K562 (cell line): ENCODE results near the gene SF3A2. TPM values are rescaled to one million over a fixed set of nuclear protein-coding genes. Genes with fewer than 3 reads are reported as not detected.

Experiments
- ATAC-seq: fragments of 200-7000 bp; cut with Tn5 transposase; 3 replicates; pipeline ENCODE4 v1.9.1; 2020; ENCODE audit warnings: moderate library complexity
- BruUV-seq: library from RNA; stranded (reverse); fragments of 400-500 nt; replicated peaks from 2 replicates; lab custom pipeline; 2021; lab: Mats Ljungman, UMichigan
- CTCF ChIA-PET: fragments of 300-600 bp; formaldehyde crosslinking; extraction: SDS; loops from one replicate; lab custom pipeline; 2021; ENCODE audit warnings: low intra/inter-chr PET ratio; lab: Yijun Ruan, JAX
- POLR2A ChIA-PET: fragments of 300-600, 350-650 bp; sonication (Branson Sonifier 250); formaldehyde crosslinking; extraction: SDS; loops from one replicate; lab custom pipeline; 2021; ENCODE audit warnings: antibody characterized with exemption, inconsistent platforms; lab: Yijun Ruan, JAX
- DNase-seq, 4 experiments: peaks; one replicate each; pipeline versions ENCODE4 v3.0.0 to v3.0.0-alpha.2; 2011 to 2018; ENCODE audit warnings: low spot score in 3 of 4, mixed read lengths in 3 of 4; ENCODE audit errors: extremely low read depth in 1 of 4
- FAIRE-seq: peaks from 2 replicates; lab custom pipeline; 2011; peaks lifted over from hg19 to GRCh38; lab: Jason Lieb, UNC
- H2AFZ ChIP-seq: 2 replicates; pipeline ENCODE4 v1.6.0; 2011; ENCODE audit warnings: low read depth, low read length, control low read depth, inconsistent platforms
- H3K27ac ChIP-seq: fragments of 200-600 bp; 3 replicates; pipeline ENCODE4 v1.8.0; 2011; ENCODE audit warnings: low read depth, mild to moderate bottlenecking, control low read depth, inconsistent platforms, low read length, moderate library complexity, mixed read lengths; ENCODE audit errors: extremely low read depth
- H3K27me3 ChIP-seq, 2 experiments: fragments of 300-600 bp in 1 of 2; 2 replicates in 1 of 2; 3 replicates in 1 of 2; pipeline versions ENCODE4 v1.6.0 to v1.8.0; 2011; ENCODE audit warnings: inconsistent platforms in 2 of 2, low read length in 2 of 2, mild to moderate bottlenecking in 1 of 2, mixed read lengths in 1 of 2, moderate library complexity in 1 of 2; ENCODE audit not compliant: control insufficient read depth in 2 of 2, insufficient read depth in 2 of 2
- H3K36me3 ChIP-seq: fragments of 300-600 bp; 3 replicates; pipeline ENCODE4 v1.8.0; 2011; ENCODE audit warnings: mild to moderate bottlenecking, low read length, inconsistent platforms; ENCODE audit not compliant: control insufficient read depth, insufficient read depth
- H3K4me1 ChIP-seq, 2 experiments: fragments of 200-600 bp in 1 of 2; replicated peaks in 1 of 2; 2 replicates in 1 of 2; 3 replicates in 1 of 2; pipeline versions ENCODE4 v1.5.1 to v1.8.0; 2011; ENCODE audit warnings: inconsistent platforms in 2 of 2, low read length in 2 of 2, mild to moderate bottlenecking in 1 of 2, mixed read lengths in 1 of 2, moderate library complexity in 1 of 2; ENCODE audit not compliant: control insufficient read depth in 2 of 2, insufficient read depth in 2 of 2
- H3K4me2 ChIP-seq: 2 replicates; pipeline ENCODE4 v1.6.1; 2011; ENCODE audit warnings: low read length, control low read depth, inconsistent platforms, mixed read lengths; ENCODE audit not compliant: insufficient read depth
- H3K4me3 ChIP-seq: fragments of 200-600 bp; sonication (generic), shearing (Covaris generic); 2 replicates; pipeline ENCODE4 v1.5.1; 2016; ENCODE audit warnings: control low read depth, inconsistent platforms
- H3K79me2 ChIP-seq: fragments of 200-600 bp; 3 replicates; pipeline ENCODE4 v1.8.0; 2011; ENCODE audit warnings: low read length, inconsistent platforms; ENCODE audit not compliant: control insufficient read depth, insufficient read depth
- H3K9ac ChIP-seq, 2 experiments: 2 replicates each; pipeline versions ENCODE4 v1.6.0 to v1.6.1; 2011; ENCODE audit warnings: low read depth in 2 of 2, low read length in 2 of 2, control low read depth in 1 of 2, inconsistent platforms in 1 of 2, mild to moderate bottlenecking in 1 of 2, mixed read lengths in 1 of 2; ENCODE audit not compliant: insufficient read depth in 1 of 2
- H3K9me1 ChIP-seq: one replicate; pipeline ENCODE4 v1.6.0; 2011; ENCODE audit warnings: inconsistent platforms, mild to moderate bottlenecking, low read length, moderate library complexity; ENCODE audit not compliant: control insufficient read depth, insufficient read depth
- H3K9me3 ChIP-seq: replicated peaks from 2 replicates; pipeline ENCODE4 v1.5.1; 2011; ENCODE audit warnings: low read depth, low read length, inconsistent platforms; ENCODE audit not compliant: control insufficient read depth, insufficient read depth
- H4K20me1 ChIP-seq: replicated peaks from 2 replicates; pipeline ENCODE4 v1.6.1; 2011; ENCODE audit warnings: low read length, inconsistent platforms, mixed read lengths; ENCODE audit not compliant: control insufficient read depth, insufficient read depth
- CGGBP1 ChIP-seq: fragments of 250-450 bp; sonication (Bioruptor Pico); IDR thresholded peaks from 2 replicates; pipeline ENCODE4 v1.9.0; 2021; ENCODE audit warnings: mild to moderate bottlenecking
- DIDO1 ChIP-seq: fragments of 450-650 bp; IDR thresholded peaks from 2 replicates; pipeline ENCODE4 v1.6.1; 2016; ENCODE audit warnings: low read depth, missing biosample characterization, missing genetic modification characterization
- EP400 ChIP-seq: fragments of 450-650 bp; IDR thresholded peaks from 2 replicates; pipeline ENCODE4 v1.6.1; 2017; ENCODE audit warnings: antibody characterized with exemption, mild to moderate bottlenecking, moderate library complexity
- NFIX ChIP-seq: fragments of 250-450 bp; sonication (Bioruptor Pico); IDR thresholded peaks from 2 replicates; pipeline ENCODE4 v1.4.0; 2020; ENCODE audit warnings: low read depth, mild to moderate bottlenecking, moderate library complexity
- PCBP2 ChIP-seq: fragments of 200-400 bp; formaldehyde crosslinking; IDR thresholded peaks from 2 replicates; pipeline ENCODE4 v1.6.1; 2018; ENCODE audit warnings: low read length, low read depth, mild to moderate bottlenecking, moderate library complexity; ENCODE audit not compliant: poor library complexity, severe bottlenecking
- POLR2AphosphoS5 ChIP-seq: IDR thresholded peaks from 2 replicates; pipeline ENCODE4 v1.6.1; 2011; ENCODE audit warnings: mild to moderate bottlenecking, low read depth, low read length, moderate library complexity; ENCODE audit not compliant: control insufficient read depth, insufficient read depth
- SMARCB1 ChIP-seq: IDR thresholded peaks from 2 replicates; pipeline ENCODE4 v1.6.1; 2011; ENCODE audit warnings: improper control_type of control experiment, low read depth; ENCODE audit not compliant: insufficient read length
- ZNF780A ChIP-seq: fragments of 250-450 bp; sonication (Bioruptor Pico); IDR thresholded peaks from 2 replicates; pipeline ENCODE4 v1.5.0; 2021; ENCODE audit warnings: mild to moderate bottlenecking
- WGBS: fragments of 100-300 bp; shearing (Covaris generic); methylation state at CpG from one replicate; pipeline ENCODE4 v1.1.6; 2016; ENCODE audit warnings: low coverage, mixed read lengths; ENCODE audit not compliant: insufficient coverage; ENCODE audit errors: missing lambda C conversion rate; 5-methylcytosine and 5-hydroxymethylcytosine counted together
- in situ Hi-C: fragments of 300-500 bp; cut with MboI; formaldehyde crosslinking; loops from 4 replicates; pipeline ENCODE4 v1.15.0; 2018; ENCODE audit warnings: inconsistent platforms, mixed read lengths
- intact Hi-C: fragments of 100-400 bp; cut with micrococcal nuclease; formaldehyde crosslinking; loops from 2 replicates; pipeline ENCODE4 v1.14.2; 2022
- polyA plus RNA-seq, 8 experiments: library from polyadenylated mRNA; depleted of rRNA in 4 of 8; stranded (reverse) in 5 of 8; unstranded in 3 of 8; fragments of >200 nt; fragmentation: Nextera tagmentation in 2 of 8; fragmentation: Illumina TruSeq in 1 of 8; extraction: Ambion mirVana in 2 of 8; extraction: Trizol in 1 of 8; gene quantifications; 2 replicates each; pipeline versions ENCODE4 v1.2.1 to v1.2.3, GENCODE V29; 2011 to 2014; ENCODE audit warnings: inconsistent platforms in 1 of 8, missing spikeins in 1 of 8
- total RNA-seq, 7 experiments: library from RNA; depleted of rRNA in 6 of 7; stranded (reverse); fragments of >200 nt in 6 of 7; fragmentation: Illumina TruSeq in 2 of 7; extraction: Trizol in 2 of 7; gene quantifications; 2 replicates each; pipeline versions ENCODE4 v1.2.1 to v1.2.3, GENCODE V29; 2011 to 2021; ENCODE audit warnings: low replicate concordance in 1 of 7
- TF ChIP-seq, protein P1 (sequence below): fragments of 250-450 bp; sonication (Bioruptor Pico); IDR thresholded peaks from 2 replicates; pipeline ENCODE4 v1.4.0; 2020; ENCODE audit warnings: mild to moderate bottlenecking, moderate library complexity
- TF ChIP-seq, protein P2 (sequence below): fragments of 450-650 bp; IDR thresholded peaks from 2 replicates; pipeline ENCODE4 v1.6.1; 2016; ENCODE audit warnings: borderline replicate concordance

Gene SF3A2
- total and polyA plus RNA-seq, 9 of the 15 experiments (the other 6 are each of a cell fraction or from before 2014, with no cell fraction given) = 0.17 to 194 (median 22.8) TPM

DNA sequence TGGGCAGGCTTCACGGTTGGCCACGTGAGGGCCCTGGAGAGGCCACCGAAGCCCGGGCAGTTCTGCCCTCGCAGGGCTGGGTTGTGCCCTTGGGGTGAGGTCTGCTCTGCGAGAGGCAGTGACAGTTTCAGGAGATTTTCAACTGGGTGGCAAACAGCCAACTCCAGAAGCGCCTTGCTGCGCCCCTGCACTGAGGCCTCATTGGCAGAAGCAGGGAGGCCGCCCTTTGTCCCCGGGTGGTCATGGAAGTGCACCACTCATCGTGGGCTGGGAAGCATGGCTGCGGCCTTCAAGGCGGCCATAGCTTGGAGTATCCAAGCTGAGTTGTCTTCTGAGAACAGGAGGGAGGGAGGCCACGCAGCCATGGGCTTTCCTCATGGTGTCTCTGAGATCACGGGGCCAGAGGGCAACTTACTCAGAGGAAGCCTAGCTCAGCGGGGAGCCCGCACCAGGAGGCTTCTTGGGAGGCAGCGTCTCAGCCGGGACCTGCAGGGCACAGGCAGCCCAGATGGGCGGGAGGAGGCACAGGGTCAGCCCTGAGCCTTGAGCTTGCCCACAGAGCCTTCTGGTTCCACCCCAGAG lies 15.3 kb upstream of the SF3A2 start (continued):
- TF ChIP-seq POLR2AphosphoS5 (0 out of 2 replicates have a peak, but pooled peaks have one; percentile 10), DIDO1 (tag) (no peak), NFIX (no peak), EP400 (no peak)

DNA sequence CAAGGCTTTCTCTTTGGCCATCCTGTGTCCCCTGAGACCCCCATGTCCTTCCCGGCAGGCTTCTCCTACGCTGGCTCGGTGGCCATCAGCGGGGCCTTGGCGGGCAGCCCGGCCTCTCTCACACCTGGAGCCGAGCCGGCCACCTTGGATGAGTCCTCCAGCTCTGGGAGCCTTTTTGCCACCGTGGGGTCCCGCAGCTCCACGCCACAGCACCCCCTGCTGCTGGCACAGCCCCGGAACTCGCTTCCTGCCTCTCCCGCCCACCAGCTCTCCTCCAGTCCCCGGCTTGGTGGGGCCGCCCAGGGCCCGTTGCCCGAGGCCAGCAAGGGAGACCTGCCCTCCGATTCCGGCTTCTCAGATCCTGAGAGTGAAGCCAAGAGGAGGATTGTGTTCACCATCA lies 14.7 kb upstream of the SF3A2 start:
- no peak overlapping the region for H3K27ac ChIP-seq
- ATAC-seq (no peak), DNase-seq (no peak), FAIRE-seq (no peak)
- ChIA-PET CTCF (no interaction called here), POLR2A (interaction anchor here (1.5 kb wide), 1 partner anchor 9 kb away, joined by 9 read pairs; no protein-coding TSS in a partner anchor)
- BruUV-seq = no TSS peak
- no peak overlapping the region; a peak in 1 of 4 replicates for H3K9ac ChIP-seq
- H3K79me2 ChIP-seq = no peaks in the 10 kb centered on the region
- no peak overlapping the region for H2AFZ ChIP-seq
- no peaks in the 10 kb centered on the region for H3K9me3 ChIP-seq
- peaks cover 93% of the 10 kb centered on the region; the same call in 2 of the 3 replicates for H3K36me3 ChIP-seq
- intact Hi-C loops (no loop called here), in situ Hi-C loops (no loop called here)
- 97% methylated on average over 14 of the region's 20 CpGs for WGBS
- H3K4me2 ChIP-seq = no peak overlapping the region
- no peaks in the 10 kb centered on the region for H3K27me3 ChIP-seq
- H3K4me1 ChIP-seq = peaks cover 0 to 26% of the 10 kb centered on the region in 2 experiments; a peak in 1 of 5 replicates
- no peaks in the 10 kb centered on the region for H4K20me1 ChIP-seq
- no peak overlapping the region for H3K4me3 ChIP-seq
- no peaks in the 10 kb centered on the region for H3K9me1 ChIP-seq
- TF ChIP-seq, protein P1, sequence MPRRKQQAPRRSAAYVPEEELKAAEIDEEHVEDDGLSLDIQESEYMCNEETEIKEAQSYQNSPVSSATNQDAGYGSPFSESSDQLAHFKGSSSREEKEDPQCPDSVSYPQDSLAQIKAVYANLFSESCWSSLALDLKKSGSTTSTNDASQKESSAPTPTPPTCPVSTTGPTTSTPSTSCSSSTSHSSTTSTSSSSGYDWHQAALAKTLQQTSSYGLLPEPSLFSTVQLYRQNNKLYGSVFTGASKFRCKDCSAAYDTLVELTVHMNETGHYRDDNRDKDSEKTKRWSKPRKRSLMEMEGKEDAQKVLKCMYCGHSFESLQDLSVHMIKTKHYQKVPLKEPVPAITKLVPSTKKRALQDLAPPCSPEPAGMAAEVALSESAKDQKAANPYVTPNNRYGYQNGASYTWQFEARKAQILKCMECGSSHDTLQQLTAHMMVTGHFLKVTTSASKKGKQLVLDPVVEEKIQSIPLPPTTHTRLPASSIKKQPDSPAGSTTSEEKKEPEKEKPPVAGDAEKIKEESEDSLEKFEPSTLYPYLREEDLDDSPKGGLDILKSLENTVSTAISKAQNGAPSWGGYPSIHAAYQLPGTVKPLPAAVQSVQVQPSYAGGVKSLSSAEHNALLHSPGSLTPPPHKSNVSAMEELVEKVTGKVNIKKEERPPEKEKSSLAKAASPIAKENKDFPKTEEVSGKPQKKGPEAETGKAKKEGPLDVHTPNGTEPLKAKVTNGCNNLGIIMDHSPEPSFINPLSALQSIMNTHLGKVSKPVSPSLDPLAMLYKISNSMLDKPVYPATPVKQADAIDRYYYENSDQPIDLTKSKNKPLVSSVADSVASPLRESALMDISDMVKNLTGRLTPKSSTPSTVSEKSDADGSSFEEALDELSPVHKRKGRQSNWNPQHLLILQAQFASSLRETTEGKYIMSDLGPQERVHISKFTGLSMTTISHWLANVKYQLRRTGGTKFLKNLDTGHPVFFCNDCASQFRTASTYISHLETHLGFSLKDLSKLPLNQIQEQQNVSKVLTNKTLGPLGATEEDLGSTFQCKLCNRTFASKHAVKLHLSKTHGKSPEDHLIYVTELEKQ = no peak
- TF ChIP-seq PCBP2 (no peak), CGGBP1 (CRISPR knock-in tag) (no peak), SMARCB1 (no peak), ZNF780A (no peak)
- TF ChIP-seq, protein P2, sequence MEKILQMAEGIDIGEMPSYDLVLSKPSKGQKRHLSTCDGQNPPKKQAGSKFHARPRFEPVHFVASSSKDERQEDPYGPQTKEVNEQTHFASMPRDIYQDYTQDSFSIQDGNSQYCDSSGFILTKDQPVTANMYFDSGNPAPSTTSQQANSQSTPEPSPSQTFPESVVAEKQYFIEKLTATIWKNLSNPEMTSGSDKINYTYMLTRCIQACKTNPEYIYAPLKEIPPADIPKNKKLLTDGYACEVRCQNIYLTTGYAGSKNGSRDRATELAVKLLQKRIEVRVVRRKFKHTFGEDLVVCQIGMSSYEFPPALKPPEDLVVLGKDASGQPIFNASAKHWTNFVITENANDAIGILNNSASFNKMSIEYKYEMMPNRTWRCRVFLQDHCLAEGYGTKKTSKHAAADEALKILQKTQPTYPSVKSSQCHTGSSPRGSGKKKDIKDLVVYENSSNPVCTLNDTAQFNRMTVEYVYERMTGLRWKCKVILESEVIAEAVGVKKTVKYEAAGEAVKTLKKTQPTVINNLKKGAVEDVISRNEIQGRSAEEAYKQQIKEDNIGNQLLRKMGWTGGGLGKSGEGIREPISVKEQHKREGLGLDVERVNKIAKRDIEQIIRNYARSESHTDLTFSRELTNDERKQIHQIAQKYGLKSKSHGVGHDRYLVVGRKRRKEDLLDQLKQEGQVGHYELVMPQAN = no peak
